ENCODE results near the gene ST6GALNAC1. TPM values are rescaled to one million over a fixed set of nuclear protein-coding genes. Genes with fewer than 3 reads are reported as not detected.

Gene ST6GALNAC1
- total and polyA plus RNA-seq, 2 of the 13 experiments (the other 11 are each of a cell fraction or from before 2014, with no cell fraction given), result not detected

DNA sequence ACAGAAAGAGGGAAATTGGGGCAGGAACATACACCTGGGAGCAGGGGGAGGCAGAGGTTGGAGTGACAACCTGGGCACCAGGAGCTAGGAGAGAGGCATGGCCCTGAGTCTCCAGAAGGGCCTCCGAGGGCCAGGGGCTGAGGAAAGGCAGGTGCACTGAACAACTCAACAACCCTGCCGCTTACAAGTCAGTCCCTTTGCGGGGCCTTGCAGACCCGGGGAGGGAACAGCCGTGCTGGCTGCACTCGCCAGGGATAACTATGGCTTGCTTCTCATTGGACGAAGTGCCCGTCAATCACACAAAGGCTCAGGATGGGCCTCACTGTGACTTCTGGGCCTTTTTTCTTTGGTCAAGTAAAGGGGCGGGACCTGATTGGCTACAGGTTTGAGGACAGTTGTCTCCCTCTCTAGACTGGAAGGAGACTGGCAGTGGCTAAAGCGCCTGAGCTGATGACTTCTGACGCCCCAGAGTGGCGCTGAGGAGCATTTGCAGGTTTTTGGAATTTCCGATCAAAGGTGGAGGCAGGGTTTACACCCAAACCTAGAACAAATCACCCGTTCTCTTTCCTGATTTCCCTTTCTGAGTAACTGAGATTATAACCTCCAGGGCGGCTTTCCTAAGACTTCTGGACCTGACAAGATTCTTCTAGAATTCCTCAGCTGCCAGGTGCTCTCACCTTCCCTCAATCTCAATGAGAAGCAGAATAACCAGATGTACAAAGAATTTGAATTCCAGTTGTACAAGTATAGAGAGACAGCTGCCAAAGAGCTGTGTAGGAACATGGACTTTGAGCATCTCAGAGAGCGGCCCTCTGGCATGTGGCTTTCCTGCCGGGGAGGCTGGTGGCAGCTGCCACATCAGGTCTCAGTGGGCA lies 30.3 kb downstream of the ST6GALNAC1 start (continued):
- TF ChIP-seq, protein P1, sequence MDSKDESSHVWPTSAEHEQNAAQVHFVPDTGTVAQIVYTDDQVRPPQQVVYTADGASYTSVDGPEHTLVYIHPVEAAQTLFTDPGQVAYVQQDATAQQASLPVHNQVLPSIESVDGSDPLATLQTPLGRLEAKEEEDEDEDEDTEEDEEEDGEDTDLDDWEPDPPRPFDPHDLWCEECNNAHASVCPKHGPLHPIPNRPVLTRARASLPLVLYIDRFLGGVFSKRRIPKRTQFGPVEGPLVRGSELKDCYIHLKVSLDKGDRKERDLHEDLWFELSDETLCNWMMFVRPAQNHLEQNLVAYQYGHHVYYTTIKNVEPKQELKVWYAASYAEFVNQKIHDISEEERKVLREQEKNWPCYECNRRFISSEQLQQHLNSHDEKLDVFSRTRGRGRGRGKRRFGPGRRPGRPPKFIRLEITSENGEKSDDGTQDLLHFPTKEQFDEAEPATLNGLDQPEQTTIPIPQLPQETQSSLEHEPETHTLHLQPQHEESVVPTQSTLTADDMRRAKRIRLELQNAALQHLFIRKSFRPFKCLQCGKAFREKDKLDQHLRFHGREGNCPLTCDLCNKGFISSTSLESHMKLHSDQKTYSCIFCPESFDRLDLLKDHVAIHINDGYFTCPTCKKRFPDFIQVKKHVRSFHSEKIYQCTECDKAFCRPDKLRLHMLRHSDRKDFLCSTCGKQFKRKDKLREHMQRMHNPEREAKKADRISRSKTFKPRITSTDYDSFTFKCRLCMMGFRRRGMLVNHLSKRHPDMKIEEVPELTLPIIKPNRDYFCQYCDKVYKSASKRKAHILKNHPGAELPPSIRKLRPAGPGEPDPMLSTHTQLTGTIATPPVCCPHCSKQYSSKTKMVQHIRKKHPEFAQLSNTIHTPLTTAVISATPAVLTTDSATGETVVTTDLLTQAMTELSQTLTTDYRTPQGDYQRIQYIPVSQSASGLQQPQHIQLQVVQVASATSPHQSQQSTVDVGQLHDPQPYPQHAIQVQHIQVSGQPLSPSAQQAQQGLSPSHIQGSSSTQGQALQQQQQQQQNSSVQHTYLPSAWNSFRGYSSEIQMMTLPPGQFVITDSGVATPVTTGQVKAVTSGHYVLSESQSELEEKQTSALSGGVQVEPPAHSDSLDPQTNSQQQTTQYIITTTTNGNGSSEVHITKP (CRISPR knock-in tag; IDR thresholded peaks at IDR 0.05; ENCODE audit: low read depth), result no peak
- no peak for TF ChIP-seq ZNF230 (CRISPR knock-in tag; IDR thresholded peaks at IDR 0.05)
- no peak for TF ChIP-seq ZNF343 (CRISPR knock-in tag; IDR thresholded peaks at IDR 0.05)
- no peak for TF ChIP-seq ADNP (CRISPR knock-in tag; IDR thresholded peaks at IDR 0.05)
- TF ChIP-seq TAF1 (CRISPR knock-in tag; IDR thresholded peaks at IDR 0.05), result peak; percentile 34; the same call in 1 of the 2 replicates
- TF ChIP-seq CCDC6 (CRISPR knock-in tag; IDR thresholded peaks at IDR 0.05), result no peak
- no peak for TF ChIP-seq DNMT1 (CRISPR knock-in tag; IDR thresholded peaks at IDR 0.05)
- TF ChIP-seq ZNF292 (CRISPR knock-in tag; IDR thresholded peaks at IDR 0.05; ENCODE audit: borderline replicate concordance, low read depth), result peak; percentile 45; the same call in 1 of the 2 replicates
- TF ChIP-seq ZNF354B (CRISPR knock-in tag; IDR thresholded peaks at IDR 0.05), result 0 out of 2 replicates have a peak, but pooled peaks have one; percentile 59
- 0 out of 2 replicates have a peak, but pooled peaks have one; percentile 35 for TF ChIP-seq ZBTB7B (CRISPR knock-in tag; IDR thresholded peaks at IDR 0.05)
- TF ChIP-seq, protein P2, sequence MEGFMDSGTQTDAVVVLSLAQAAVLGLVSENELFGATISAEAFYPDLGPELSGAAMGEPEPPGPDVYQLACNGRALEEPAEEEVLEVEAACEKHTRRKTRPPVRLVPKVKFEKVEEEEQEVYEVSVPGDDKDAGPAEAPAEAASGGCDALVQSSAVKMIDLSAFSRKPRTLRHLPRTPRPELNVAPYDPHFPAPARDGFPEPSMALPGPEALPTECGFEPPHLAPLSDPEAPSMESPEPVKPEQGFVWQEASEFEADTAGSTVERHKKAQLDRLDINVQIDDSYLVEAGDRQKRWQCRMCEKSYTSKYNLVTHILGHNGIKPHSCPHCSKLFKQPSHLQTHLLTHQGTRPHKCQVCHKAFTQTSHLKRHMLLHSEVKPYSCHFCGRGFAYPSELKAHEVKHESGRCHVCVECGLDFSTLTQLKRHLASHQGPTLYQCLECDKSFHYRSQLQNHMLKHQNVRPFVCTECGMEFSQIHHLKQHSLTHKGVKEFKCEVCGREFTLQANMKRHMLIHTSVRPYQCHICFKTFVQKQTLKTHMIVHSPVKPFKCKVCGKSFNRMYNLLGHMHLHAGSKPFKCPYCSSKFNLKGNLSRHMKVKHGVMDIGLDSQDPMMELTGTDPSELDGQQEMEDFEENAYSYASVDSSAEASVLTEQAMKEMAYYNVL (CRISPR knock-in tag; IDR thresholded peaks at IDR 0.05; ENCODE audit: borderline replicate concordance), result 0 out of 2 replicates have a peak, but pooled peaks have one; percentile 8
- TF ChIP-seq, protein P3, sequence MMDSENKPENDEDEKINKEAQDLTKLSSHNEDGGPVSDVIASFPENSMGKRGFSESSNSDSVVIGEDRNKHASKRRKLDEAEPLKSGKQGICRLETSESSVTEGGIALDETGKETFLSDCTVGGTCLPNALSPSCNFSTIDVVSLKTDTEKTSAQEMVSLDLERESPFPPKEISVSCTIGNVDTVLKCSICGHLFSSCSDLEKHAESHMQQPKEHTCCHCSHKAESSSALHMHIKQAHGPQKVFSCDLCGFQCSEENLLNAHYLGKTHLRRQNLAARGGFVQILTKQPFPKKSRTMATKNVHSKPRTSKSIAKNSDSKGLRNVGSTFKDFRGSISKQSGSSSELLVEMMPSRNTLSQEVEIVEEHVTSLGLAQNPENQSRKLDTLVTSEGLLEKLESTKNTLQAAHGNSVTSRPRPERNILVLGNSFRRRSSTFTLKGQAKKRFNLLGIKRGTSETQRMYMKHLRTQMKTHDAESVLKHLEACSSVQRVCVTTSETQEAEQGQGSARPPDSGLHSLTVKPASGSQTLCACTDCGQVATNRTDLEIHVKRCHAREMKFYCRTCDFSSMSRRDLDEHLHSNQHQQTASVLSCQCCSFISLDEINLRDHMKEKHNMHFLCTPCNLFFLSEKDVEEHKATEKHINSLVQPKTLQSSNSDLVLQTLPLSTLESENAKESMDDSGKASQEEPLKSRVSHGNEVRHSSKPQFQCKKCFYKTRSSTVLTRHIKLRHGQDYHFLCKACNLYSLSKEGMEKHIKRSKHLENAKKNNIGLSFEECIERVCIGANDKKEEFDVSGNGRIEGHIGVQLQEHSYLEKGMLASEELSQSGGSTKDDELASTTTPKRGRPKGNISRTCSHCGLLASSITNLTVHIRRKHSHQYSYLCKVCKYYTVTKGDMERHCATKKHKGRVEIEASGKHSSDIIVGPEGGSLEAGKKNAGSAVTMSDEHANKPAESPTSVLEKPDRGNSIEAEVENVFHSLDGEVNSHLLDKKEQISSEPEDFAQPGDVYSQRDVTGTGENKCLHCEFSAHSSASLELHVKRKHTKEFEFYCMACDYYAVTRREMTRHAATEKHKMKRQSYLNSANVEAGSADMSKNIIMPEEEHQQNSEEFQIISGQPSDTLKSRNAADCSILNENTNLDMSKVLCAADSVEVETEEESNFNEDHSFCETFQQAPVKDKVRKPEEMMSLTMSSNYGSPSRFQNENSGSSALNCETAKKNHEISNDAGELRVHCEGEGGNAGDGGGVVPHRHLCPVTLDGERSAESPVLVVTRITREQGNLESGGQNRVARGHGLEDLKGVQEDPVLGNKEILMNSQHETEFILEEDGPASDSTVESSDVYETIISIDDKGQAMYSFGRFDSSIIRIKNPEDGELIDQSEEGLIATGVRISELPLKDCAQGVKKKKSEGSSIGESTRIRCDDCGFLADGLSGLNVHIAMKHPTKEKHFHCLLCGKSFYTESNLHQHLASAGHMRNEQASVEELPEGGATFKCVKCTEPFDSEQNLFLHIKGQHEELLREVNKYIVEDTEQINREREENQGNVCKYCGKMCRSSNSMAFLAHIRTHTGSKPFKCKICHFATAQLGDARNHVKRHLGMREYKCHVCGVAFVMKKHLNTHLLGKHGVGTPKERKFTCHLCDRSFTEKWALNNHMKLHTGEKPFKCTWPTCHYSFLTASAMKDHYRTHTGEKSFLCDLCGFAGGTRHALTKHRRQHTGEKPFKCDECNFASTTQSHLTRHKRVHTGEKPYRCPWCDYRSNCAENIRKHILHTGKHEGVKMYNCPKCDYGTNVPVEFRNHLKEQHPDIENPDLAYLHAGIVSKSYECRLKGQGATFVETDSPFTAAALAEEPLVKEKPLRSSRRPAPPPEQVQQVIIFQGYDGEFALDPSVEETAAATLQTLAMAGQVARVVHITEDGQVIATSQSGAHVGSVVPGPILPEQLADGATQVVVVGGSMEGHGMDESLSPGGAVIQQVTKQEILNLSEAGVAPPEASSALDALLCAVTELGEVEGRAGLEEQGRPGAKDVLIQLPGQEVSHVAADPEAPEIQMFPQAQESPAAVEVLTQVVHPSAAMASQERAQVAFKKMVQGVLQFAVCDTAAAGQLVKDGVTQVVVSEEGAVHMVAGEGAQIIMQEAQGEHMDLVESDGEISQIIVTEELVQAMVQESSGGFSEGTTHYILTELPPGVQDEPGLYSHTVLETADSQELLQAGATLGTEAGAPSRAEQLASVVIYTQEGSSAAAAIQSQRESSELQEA (CRISPR knock-in tag; IDR thresholded peaks at IDR 0.05; ENCODE audit: not compliant biosample characterization), result no peak
- TF ChIP-seq ZNF713 (CRISPR knock-in tag; IDR thresholded peaks at IDR 0.05), result no peak
- TF ChIP-seq KAT2B (IDR thresholded peaks at IDR 0.05; ENCODE audit: borderline replicate concordance, low read depth, low read length), result no peak

Measured in HepG2 (cell line).